GM23248 (cell line): ENCODE data around the gene ADCY5. TPM values are rescaled to one million over a fixed set of nuclear protein-coding genes. Genes with fewer than 3 reads are reported as not detected.

ENCODE experiments used
- DNase-seq: peaks from one replicate; pipeline ENCODE4 v3.0.0-alpha.2; 2015
- H2AFZ ChIP-seq: fragments of 200-600 bp; sonication (generic); 2 replicates; pipeline ENCODE4 v1.6.1; 2016; ENCODE audit warnings: antibody characterized with exemption
- H3F3A ChIP-seq: fragments of 200-600 bp; sonication (generic); 2 replicates; pipeline ENCODE4 v1.6.1; 2016; ENCODE audit warnings: mild to moderate bottlenecking, antibody characterized with exemption, mixed run types; ENCODE audit not compliant: insufficient read depth
- H3K27ac ChIP-seq: fragments of 200-600 bp; sonication (generic); 2 replicates; pipeline ENCODE4 v1.5.1; 2016; ENCODE audit warnings: mild to moderate bottlenecking
- H3K27me3 ChIP-seq: fragments of 200-600 bp; sonication (generic); replicated peaks from 2 replicates; pipeline ENCODE4 v1.6.1; 2016; ENCODE audit warnings: mild to moderate bottlenecking; ENCODE audit not compliant: insufficient read depth
- H3K36me3 ChIP-seq: fragments of 200-600 bp; sonication (generic); 2 replicates; pipeline ENCODE4 v1.6.1; 2016; ENCODE audit warnings: low read depth, mild to moderate bottlenecking
- H3K4me1 ChIP-seq: fragments of 200-600 bp; sonication (generic); 2 replicates; pipeline ENCODE4 v1.6.1; 2016; ENCODE audit warnings: mild to moderate bottlenecking; ENCODE audit not compliant: insufficient read depth
- H3K4me2 ChIP-seq: fragments of 200-600 bp; sonication (generic); one replicate; pipeline ENCODE4 v1.6.1; 2016; ENCODE audit warnings: mild to moderate bottlenecking; ENCODE audit not compliant: unreplicated experiment
- H3K4me3 ChIP-seq: fragments of 200-600 bp; sonication (generic); 2 replicates; pipeline ENCODE4 v1.5.1; 2016; ENCODE audit warnings: mild to moderate bottlenecking
- H3K79me2 ChIP-seq: fragments of 200-600 bp; sonication (generic); 2 replicates; pipeline ENCODE4 v1.6.1; 2016; ENCODE audit warnings: mild to moderate bottlenecking; ENCODE audit not compliant: insufficient read depth
- H3K9ac ChIP-seq: fragments of 200-600 bp; sonication (generic); 2 replicates; pipeline ENCODE4 v1.6.1; 2016; ENCODE audit warnings: mild to moderate bottlenecking
- H3K9me2 ChIP-seq: fragments of 200-600 bp; sonication (generic); 2 replicates; pipeline ENCODE4 v1.6.1; 2016; ENCODE audit warnings: mixed run types, mild to moderate bottlenecking, moderate library complexity; ENCODE audit not compliant: insufficient read depth
- H3K9me3 ChIP-seq: fragments of 200-600 bp; sonication (generic); one replicate; pipeline ENCODE4 v1.6.1; 2017; ENCODE audit warnings: low read depth
- H4K20me1 ChIP-seq: fragments of 200-600 bp; sonication (generic); 2 replicates; pipeline ENCODE4 v1.6.0; 2016; ENCODE audit not compliant: insufficient read depth
- EZH2 ChIP-seq: fragments of 200-600 bp; sonication (generic); IDR thresholded peaks from 2 replicates; pipeline ENCODE4 v1.6.1; 2018; ENCODE audit warnings: antibody characterized with exemption, mild to moderate bottlenecking; ENCODE audit not compliant: insufficient read depth, poor library complexity, severe bottlenecking
- EZH2phosphoT487 ChIP-seq: fragments of 200-600 bp; sonication (generic); IDR thresholded peaks from 2 replicates; pipeline ENCODE4 v1.6.1; 2018; ENCODE audit warnings: antibody characterized with exemption, moderate library complexity, mild to moderate bottlenecking, low read depth; ENCODE audit not compliant: insufficient read depth
- WGBS, 2 experiments: methylation state at CpG; one replicate each; pipeline ENCODE4 v1.1.6; 2015 to 2017; ENCODE audit warnings: low lambda C conversion rate in 2 of 2, low coverage in 1 of 2; ENCODE audit errors: missing lambda C conversion rate in 2 of 2; 5-methylcytosine and 5-hydroxymethylcytosine counted together
- in situ Hi-C: fragments of 300-500 bp; cut with MboI; formaldehyde crosslinking; loops from 2 replicates; pipeline ENCODE4 v1.15.0; 2020
- polyA plus RNA-seq: library from polyadenylated mRNA; unstranded; fragments of >200 nt; fragmentation: Nextera tagmentation; extraction: Ambion mirVana; gene quantifications from 2 replicates; pipeline ENCODE4 v1.2.1, GENCODE V29; 2016
- total RNA-seq: library from RNA; depleted of rRNA; stranded (reverse); fragments of >200 nt; shearing (Covaris generic); gene quantifications from 2 replicates; pipeline ENCODE4 v1.2.3, GENCODE V29; 2014

The ADCY5 gene
- total and polyA plus RNA-seq, 2 experiments from 2014 or later = 0.09 to 1.2 TPM

DNA sequence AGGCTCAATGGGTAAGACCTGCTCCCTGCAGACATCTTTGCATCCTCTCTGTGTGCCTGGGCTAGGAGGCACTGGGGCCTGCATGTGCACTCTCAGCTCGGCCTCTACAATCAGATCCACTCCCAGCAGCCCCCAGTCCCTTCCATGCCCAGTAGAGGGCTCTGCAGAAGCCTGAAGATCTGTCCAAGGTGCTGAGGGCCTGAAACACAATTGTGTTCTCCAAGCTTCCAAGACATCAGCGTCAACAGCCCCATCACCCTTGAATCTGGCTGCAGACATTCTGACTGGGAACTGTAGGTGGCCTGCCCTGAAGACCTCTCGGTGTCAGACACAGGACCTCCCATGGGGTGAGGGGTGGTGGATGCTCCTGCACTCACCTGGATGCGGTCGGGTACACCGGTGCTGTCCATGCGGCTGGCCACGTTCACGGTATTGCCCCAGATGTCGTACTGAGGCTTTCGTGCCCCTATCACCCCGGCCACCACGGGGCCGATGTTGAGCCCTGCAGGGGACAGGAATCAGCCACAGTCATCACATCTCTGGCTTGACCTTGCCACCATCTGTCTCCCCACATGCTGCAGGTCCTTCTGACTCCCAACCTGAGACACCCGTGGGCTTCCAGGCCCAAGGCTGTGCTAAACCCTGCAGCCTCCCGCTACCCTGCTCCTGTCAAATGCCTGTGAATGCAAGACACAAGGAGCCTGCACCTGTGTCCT, 162.4 kb downstream of the ADCY5 start:
- Histone ChIP-seq H4K20me1 (no peaks in the 10 kb centered on the region), H2AFZ (no peak overlapping the region), H3K79me2 (no peaks in the 10 kb centered on the region), H3K36me3 (no peaks in the 10 kb centered on the region), H3K27me3 (no peaks in the 10 kb centered on the region), H3K9me2 (no peaks in the 10 kb centered on the region), H3K9ac (no peak overlapping the region), H3K4me1 (no peaks in the 10 kb centered on the region), H3K4me2 (no peak overlapping the region), H3K27ac (no peak overlapping the region), H3K9me3 (no peaks in the 10 kb centered on the region), H3K4me3 (no peak overlapping the region), H3F3A (no peaks in the 10 kb centered on the region)
- TF ChIP-seq EZH2 (no peak), EZH2phosphoT487 (no peak)
- in situ Hi-C loops = no loop called here
- 59 to 64% methylated on average over 16 of the region's 16 CpGs for WGBS, 2 experiments
- peak; percentile 83 for DNase-seq

DNA sequence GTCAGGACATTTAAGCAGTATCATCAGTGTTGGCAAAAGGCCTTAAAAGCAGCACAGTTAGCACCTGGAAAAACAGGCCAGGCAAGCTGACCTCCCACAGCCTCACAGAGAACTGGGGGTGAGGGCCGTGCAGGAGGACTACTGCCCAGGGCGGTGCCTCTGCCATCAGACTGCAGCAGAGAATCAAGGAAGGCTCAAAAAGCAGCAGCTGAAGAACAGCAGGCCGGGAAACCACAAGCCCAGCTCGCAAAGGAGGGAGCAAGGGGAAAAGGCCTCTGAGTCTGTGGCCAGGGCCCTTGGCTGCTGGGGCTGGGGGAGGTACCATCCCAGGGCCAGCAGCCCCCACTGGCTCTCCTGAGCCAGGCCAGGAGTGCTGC, 163.0 kb downstream of the ADCY5 start:
- no peak for DNase-seq
- 55 to 61% methylated on average over 4 of the region's 4 CpGs for WGBS, 2 experiments
- no peak for TF ChIP-seq EZH2phosphoT487

DNA sequence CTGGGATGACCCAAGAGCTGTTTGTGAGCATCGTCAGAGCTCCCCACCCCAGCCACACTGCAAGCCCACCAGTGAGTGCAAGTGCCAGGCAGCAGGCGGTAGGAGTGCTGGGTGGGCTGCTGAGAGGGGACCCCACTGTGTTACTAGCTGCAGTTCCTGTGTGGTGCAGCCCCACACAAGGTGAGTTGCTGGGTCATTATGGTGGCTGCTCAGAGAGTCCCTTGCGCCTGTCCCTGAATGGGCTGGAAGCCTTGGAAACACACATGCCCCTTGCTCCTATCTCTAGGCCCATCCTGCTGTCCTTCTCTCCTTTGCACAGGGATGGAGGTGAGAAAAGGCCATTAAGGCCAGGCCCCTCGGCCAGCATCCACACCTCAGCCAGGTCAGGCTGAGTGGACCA, 163.4 kb downstream of the ADCY5 start:
- TF ChIP-seq EZH2 = no peak
- TF ChIP-seq EZH2phosphoT487 = no peak
- Histone ChIP-seq H3K27ac (no peak overlapping the region), H3K4me1 (no peaks in the 10 kb centered on the region), H3K36me3 (no peaks in the 10 kb centered on the region), H2AFZ (no peak overlapping the region), H3K27me3 (no peaks in the 10 kb centered on the region), H3K9ac (no peak overlapping the region), H4K20me1 (no peaks in the 10 kb centered on the region), H3K9me3 (no peaks in the 10 kb centered on the region), H3K9me2 (no peaks in the 10 kb centered on the region), H3K4me2 (no peak overlapping the region), H3K4me3 (no peak overlapping the region), H3F3A (no peaks in the 10 kb centered on the region), H3K79me2 (no peaks in the 10 kb centered on the region)
- in situ Hi-C loops = no loop called here
- DNase-seq = no peak
- 73 to 77% methylated on average over 4 of the region's 4 CpGs for WGBS, 2 experiments

More for the DNA sequence above, 163.0 kb downstream of the ADCY5 start:
- H3F3A ChIP-seq = no peaks in the 10 kb centered on the region
- no peaks in the 10 kb centered on the region for H4K20me1 ChIP-seq
- no peaks in the 10 kb centered on the region for H3K9me3 ChIP-seq
- H3K79me2 ChIP-seq = no peaks in the 10 kb centered on the region
- no peak overlapping the region for H3K27ac ChIP-seq
- no peak overlapping the region for H3K4me3 ChIP-seq
- no peaks in the 10 kb centered on the region for H3K9me2 ChIP-seq
- in situ Hi-C loops = no loop called here
- H2AFZ ChIP-seq = no peak overlapping the region
- H3K27me3 ChIP-seq = no peaks in the 10 kb centered on the region
- H3K36me3 ChIP-seq = no peaks in the 10 kb centered on the region
- no peak overlapping the region for H3K9ac ChIP-seq
- no peak overlapping the region for H3K4me2 ChIP-seq
- no peaks in the 10 kb centered on the region for H3K4me1 ChIP-seq

DNA sequence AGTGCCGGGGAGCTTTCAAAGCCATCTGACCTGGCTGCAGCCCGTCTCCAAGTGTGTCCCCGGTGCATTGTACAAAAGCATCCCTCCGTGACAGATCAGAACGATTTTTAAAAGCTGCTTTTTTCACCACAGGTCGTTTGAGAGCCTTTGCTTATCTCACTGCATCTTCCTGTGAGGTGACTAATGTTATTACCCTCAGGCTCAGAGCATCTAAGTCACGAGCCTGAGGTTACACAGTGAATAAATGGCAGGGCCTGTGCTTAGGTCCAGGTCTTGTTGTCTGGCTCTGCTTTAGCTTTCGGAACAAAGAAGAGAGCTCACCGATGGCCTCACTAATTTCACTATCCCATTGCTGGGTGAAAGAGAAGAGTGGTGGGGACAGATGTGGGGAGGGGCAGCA, 163.8 kb downstream of the ADCY5 start:
- H3K4me2 ChIP-seq = no peak overlapping the region
- no peaks in the 10 kb centered on the region for H3K27me3 ChIP-seq
- TF ChIP-seq EZH2phosphoT487 = no peak
- TF ChIP-seq EZH2 = no peak
- no peak overlapping the region for H2AFZ ChIP-seq
- H3K9me3 ChIP-seq = no peaks in the 10 kb centered on the region
- 66 to 70% methylated on average over 9 of the region's 9 CpGs for WGBS, 2 experiments
- H3K36me3 ChIP-seq = no peaks in the 10 kb centered on the region
- no peaks in the 10 kb centered on the region for H3K79me2 ChIP-seq
- no peaks in the 10 kb centered on the region for H3K9me2 ChIP-seq
- H3K27ac ChIP-seq = no peak overlapping the region
- no peak overlapping the region for H3K4me3 ChIP-seq
- H3K4me1 ChIP-seq = no peaks in the 10 kb centered on the region
- no peaks in the 10 kb centered on the region for H4K20me1 ChIP-seq
- DNase-seq = peak; percentile 39
- H3F3A ChIP-seq = no peaks in the 10 kb centered on the region
- in situ Hi-C loops = no loop called here
- no peak overlapping the region for H3K9ac ChIP-seq
